Stimulated activated CD4-positive, alpha-beta T cell treated with anti-CD3 and anti-CD28 coated beads, Interleukin-12 subunit alpha, Interleukin-12 subunit beta, amount 100 ng/mL, for 24 hours (primary cell): ENCODE data around the gene LZTS2.
"Not testable (repeated sequence)": the region's sequence is repeated elsewhere in the genome, so short reads cannot be mapped to it uniquely, and the experiment has no call there.

Source experiments
- DNase-seq, 2 experiments: peaks; one replicate each; pipeline ENCODE4 v3.0.0-alpha.2; 2020; ENCODE audit warnings: low read depth in 2 of 2

The LZTS2 gene

GRCh38 chr10:101033276-101033675 lies 33.7 kb downstream of the LZTS2 start:
- DNase-seq, result no peak

GRCh38 chr10:101034404-101034803 lies 34.8 kb downstream of the LZTS2 start:
- DNase-seq, result not testable (repeated sequence)

- no peak for DNase-seq
Measured at GRCh38 chr10:101035314-101035713, 35.7 kb downstream of the LZTS2 start.

GRCh38 chr10:101035916-101036702 lies 36.5 kb downstream of the LZTS2 start:
- DNase-seq, result no peak

GRCh38 chr10:101036726-101037125 lies 37.1 kb downstream of the LZTS2 start:
- DNase-seq, result no peak

- no peak for DNase-seq
Measured at GRCh38 chr10:101038484-101038883, 38.9 kb downstream of the LZTS2 start.

GRCh38 chr10:101040061-101040460 lies 40.5 kb downstream of the LZTS2 start:
- no peak for DNase-seq

GRCh38 chr10:101040851-101041250 lies 41.2 kb downstream of the LZTS2 start:
- no peak for DNase-seq

GRCh38 chr10:101041252-101041761 lies 41.7 kb downstream of the LZTS2 start:
- DNase-seq, result peak; percentile 52 to 67

GRCh38 chr10:101042118-101042517 lies 42.5 kb downstream of the LZTS2 start:
- no peak for DNase-seq

- DNase-seq, result peak; percentile 73 to 93
Measured at GRCh38 chr10:101042667-101043362, 43.2 kb downstream of the LZTS2 start.

GRCh38 chr10:101043363-101043707 lies 43.7 kb downstream of the LZTS2 start:
- no peak for DNase-seq

GRCh38 chr10:101044117-101044516 lies 44.5 kb downstream of the LZTS2 start:
- no peak for DNase-seq

- DNase-seq, result no peak
Measured at GRCh38 chr10:101046332-101047238, 47.0 kb downstream of the LZTS2 start.

GRCh38 chr10:101047268-101047667 lies 47.7 kb downstream of the LZTS2 start:
- DNase-seq, result no peak

- DNase-seq, result no peak
Measured at GRCh38 chr10:101047961-101048892, 48.6 kb downstream of the LZTS2 start.

- DNase-seq, result peak; percentile 51 to 73
Measured at GRCh38 chr10:101050208-101051069, 50.8 kb downstream of the LZTS2 start.

- DNase-seq, result no peak
Measured at GRCh38 chr10:101052285-101052684, 52.7 kb downstream of the LZTS2 start.

- no peak for DNase-seq
Measured at GRCh38 chr10:101053516-101053915, 53.9 kb downstream of the LZTS2 start.

GRCh38 chr10:101054351-101054750 lies 54.7 kb downstream of the LZTS2 start:
- no peak for DNase-seq
